NCI-H82 (cell line): ENCODE results near the gene EP400.

ENCODE experiments used
- DNase-seq: peaks from one replicate; lab custom pipeline; 2025; lab: John Stamatoyannopoulos, UW

EP400 gene

DNA sequence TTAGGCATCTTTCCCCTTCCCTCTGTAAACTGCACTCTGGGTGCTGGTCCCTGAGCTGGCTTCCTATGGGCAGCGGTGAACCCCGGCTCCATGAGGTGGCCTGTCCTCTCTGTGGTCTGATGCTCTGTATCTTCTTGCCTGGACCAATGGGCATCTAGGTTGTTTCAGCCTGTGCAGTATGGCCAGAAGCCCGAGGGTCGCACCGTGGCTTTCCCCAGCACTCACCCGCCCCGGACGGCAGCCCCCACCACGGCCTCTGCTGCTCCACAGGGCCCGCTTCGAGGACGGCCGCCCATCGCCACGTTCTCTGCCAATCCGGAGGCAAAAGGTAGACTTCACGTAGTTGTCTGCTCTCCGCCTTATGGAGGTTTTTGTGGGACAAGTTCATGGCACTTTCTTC is 70.1 kb downstream of the EP400 start:
- DNase-seq, result no peak

DNA sequence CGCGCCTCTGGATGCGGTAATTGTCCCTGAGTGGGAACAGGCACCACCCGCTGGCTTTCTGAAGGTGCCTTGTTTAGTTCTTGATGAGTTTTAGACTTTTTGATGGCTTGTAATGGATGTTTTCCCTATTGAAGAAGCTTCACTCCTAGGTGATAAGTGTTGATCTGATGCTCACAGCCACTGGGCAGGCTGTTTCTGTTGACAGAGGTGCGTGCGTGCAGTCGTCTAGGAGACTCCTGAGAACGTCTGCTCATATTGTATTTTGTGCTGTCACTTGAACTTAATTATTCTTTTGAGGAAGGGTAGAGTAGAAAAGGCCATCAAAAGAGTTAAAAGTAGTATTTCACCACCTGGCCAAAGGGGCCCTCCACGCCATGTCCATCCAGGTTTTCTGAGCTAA is 70.5 kb downstream of the EP400 start:
- no peak for DNase-seq

DNA sequence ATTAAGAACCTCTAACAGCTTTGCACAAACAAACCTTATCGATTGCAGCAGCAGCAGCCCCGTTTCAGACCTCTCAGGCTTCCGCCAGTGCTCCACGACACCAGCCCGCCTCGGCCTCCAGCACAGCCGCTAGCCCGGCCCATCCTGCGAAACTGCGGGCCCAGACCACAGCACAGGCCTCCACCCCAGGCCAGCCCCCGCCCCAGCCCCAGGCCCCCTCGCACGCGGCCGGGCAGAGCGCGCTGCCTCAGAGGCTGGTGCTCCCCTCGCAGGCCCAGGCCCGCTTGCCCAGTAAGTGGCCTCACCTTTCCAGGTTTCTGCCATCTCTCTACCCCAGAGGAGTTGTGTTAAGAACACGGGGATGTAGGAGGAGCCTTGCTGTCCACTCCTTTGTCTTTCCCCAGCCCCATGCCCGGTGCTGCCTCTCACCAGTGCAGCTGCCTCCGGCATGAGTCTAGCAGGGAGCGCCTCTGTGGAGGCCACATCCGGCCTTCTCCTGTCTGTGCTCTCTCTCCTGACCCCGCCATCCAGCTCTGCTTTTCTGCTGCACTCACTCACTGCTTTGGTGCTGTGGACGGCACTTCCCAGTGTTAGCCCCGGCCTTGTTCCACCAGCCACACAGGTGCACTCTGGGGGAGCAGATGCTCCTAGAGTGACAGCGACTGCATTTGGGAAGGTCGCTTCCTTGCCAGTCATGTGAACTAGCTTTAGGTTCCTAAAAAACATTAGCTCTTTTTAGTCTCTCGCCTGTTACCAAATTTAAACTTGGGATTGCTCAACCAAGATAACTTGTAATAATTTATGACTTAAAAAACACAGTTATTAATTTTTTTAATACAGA is 71.5 kb downstream of the EP400 start:
- no peak for DNase-seq

DNA sequence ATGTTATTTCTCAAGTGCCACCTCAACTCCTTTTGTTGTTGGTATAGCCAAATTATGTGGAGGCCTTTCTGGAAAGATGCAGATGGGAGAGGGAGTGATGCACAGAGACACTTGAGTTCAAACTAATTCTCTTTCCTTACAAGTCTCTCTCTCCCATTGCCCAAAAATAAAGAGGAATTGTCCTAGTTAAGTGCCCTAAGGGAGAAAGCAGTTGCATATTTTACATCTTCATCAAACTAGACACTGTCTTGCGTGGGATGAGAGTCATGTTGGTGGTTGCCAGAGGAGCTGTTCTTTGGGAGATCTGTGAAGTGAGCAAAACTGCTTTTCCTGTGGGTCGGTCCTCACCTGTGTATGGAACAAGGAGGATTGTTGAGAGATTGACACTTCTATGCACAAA is 72.2 kb downstream of the EP400 start:
- DNase-seq, result no peak

DNA sequence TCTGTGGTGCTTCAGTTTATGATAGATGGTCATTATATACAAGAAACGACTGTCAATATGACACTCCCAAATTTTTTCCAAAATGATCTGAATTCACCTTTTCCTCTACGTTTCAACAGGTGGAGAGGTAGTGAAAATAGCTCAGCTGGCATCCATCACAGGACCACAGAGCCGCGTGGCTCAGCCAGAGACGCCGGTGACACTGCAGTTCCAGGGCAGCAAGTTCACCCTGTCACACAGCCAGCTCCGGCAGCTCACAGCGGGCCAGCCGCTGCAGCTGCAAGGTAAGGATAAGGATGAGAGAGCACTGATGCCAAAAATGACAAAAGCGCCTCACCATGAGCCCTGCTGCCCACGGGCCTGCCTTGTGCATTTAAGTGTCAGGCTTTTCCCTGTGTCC is 73.9 kb downstream of the EP400 start:
- no peak for DNase-seq

DNA sequence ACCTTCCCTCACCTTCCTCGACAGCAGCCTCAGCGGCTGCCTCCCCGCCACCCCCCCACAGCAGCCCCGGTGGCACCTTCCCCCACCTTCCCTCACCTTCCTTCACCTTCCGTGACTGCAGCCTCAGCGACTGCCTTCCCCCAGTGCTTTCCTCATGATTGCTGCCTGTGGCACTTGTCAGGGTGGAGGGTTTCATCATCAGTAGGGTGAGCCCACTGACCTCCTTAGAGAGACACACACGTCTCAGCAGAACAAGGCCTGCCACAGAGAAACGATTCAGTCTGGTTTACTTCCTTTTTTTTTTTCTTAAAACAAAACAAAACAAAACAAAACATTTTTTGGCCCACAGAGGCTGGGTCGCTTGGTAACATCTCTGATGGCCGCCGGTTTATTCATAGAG is 75.0 kb downstream of the EP400 start:
- DNase-seq, result no peak

DNA sequence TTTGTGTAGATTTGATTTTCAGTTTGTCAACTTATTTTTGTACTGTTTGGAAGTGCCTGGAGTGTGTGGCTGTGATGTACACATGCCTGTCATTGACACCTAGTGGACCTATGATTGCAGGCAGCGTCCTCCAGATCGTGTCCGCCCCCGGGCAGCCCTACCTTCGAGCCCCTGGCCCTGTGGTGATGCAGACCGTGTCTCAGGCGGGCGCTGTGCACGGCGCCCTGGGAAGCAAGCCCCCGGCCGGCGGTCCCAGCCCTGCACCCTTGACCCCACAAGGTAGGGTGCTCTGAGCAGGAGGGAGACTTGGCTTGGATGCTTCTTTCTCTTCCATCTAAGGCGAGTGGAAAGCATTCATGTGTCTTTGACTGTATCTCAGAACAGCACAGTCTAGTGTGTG is 75.8 kb downstream of the EP400 start:
- DNase-seq, result no peak

DNA sequence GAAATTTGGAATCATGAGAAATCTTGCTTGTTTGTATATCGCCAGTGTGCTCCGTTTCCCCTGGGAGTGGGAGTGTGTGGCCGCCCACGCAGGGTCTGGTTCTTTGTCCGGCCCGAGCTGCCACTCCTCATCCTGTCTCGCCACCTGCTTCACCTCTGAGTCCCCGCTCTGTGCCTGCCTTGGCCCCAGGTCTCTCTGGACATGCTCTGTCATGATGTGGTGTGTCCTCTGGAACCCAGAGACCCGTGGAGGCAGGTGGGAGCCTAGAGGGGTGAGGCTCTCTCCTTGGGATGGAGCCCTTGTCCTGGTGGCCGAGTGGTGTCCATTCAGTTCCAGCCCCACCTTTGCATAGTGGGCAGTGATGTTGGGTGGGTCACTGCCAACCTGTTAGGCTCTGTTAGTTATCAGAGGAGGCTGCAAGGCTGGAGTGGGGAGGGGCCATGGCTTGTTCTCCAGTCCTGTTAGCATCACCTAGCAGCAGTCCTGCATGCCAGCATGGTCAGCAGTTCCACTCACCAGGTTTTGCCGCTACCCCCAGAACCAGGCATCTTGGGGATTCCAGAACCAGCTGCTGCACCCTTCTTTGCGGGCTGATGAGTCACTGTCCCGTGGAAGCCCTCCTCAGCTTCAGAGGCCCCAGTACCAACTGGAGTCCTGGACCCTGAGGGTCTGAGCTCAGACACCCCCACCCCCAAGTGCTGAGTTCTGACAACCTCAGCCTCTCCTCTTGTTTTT is 76.5 kb downstream of the EP400 start:
- DNase-seq, result no peak

DNA sequence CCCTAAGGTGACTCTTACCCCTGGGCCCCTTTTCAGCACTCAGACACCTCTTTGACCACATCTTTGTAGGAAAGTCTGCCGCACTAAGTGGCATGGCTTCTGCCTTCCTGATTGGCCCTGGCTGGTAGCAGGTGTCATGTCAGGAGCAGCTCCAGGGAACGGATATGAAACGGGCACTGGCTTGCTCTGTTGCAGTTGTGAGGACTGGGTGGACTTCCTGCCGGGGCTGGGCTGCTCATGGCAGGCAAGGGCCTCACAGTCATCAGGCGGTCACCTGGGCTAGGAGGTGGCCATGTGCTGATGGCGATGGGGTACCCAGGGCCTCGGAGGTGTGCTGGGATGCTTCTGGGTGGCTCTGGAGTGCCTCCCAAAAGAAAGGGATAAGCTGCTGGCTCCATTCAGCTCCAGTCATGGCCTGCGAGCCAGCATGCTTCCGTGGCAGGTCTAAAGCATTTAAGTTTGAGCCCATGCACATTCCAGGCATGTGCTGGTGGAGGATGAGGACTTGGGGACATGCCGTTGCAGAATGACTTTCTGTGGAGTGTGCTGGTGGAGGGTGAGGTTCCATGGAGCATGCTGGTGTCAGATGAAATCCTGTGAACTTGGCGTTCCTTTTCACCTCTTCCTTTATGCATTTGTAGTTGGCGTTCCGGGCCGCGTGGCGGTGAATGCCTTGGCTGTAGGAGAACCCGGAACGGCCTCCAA is 77.2 kb downstream of the EP400 start:
- no peak for DNase-seq

DNA sequence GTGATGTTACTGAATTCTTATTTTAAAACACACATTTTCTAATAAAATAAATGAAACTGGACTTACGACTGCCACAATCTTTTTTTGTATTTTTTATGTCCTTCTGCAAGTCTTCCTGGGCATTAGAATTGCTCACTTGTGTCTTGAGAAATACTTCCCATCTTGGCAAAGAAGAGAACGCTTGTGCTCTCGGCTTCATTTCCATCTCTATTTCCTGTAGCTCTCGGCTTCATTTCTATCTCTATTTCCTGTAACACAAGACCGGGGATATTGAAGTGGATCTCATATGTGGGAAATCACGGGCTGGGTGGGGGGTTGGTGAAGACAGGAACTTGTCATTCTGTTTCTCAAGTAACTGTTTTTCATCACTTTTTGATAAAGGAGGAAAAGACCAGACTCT is 77.9 kb downstream of the EP400 start:
- DNase-seq, result no peak

DNA sequence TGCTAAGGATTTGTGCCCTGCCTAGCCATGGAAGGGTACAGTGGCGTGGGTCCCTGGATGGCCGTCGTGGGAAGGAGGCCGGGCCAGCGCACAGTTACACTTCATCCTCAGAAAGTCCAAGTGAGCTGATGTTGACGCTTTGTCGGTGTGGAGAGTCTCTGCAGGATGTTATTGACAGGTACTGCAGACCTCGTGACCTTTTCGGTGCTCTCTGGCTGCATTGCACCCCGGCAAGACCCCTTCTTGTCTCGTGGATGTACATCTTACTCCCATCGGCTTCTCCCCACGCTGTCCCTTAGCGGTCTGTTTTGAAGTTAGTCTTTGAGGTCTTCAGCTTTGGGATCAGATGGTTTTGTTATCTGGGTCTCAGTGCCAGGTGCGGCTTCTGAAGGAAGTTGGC is 78.4 kb downstream of the EP400 start:
- no peak for DNase-seq

DNA sequence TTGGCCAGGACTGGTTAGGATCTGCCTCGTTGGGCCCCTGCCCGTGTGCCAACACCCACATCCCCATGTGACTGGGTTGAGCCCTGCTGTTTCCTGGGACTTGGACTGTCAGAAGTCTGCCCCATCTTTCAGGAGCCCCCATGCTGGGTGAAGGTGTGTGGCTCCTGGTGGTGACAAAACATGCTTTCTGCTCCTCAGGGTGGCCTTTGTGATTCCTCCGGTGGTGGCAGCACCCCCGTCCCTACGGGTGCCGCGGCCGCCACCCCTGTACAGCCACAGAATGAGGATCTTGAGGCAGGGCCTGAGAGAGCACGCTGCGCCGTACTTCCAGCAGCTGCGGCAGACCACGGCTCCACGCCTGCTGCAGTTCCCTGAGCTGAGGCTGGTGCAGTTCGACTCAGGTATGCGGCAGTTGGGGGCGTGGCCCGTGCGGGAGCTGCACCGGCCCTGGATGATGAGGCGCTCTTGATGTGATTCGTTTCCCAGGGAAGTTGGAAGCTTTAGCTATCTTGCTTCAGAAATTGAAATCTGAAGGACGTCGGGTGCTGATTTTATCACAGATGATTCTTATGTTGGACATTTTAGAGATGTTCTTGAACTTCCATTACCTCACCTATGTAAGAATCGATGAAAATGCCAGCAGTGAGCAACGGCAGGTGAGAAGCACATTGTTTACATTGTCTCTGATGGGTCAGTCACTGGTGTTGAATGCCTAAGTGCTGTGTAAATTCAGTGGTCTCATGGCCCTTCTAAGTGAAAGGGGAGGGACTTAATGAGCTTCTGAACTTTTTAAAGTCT is 80.0 kb downstream of the EP400 start:
- DNase-seq, result no peak

DNA sequence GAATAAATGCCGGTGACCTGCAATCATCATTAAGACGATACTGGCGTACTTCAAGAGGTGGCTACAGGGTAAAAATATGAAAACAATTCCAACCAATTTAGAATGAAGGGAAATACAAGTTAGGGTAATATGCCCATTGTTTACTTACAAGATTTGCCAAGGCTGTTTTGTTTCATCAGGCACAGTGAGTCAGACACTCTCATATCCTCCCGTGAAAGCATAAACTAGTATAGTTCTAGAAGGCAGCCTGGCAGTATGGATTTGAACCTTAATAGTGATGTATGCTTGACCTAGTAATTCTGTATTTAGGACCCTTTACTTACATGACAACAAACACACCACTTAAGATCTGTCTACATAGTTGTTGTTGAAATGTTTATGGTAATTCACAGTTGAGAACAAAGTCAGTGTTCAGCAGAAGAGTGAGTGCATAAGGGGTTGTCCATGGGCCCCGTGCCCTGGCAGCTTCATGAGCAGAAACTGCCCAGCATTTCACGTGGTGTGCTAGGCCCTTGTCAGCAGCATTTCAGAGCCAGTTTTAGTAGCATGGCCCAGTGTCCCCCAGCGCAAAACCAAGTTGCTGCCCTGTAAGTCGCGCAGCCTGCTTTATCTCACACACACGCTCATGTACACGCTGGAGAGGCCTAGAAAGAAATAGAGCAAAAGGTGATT is 80.8 kb downstream of the EP400 start:
- no peak for DNase-seq

DNA sequence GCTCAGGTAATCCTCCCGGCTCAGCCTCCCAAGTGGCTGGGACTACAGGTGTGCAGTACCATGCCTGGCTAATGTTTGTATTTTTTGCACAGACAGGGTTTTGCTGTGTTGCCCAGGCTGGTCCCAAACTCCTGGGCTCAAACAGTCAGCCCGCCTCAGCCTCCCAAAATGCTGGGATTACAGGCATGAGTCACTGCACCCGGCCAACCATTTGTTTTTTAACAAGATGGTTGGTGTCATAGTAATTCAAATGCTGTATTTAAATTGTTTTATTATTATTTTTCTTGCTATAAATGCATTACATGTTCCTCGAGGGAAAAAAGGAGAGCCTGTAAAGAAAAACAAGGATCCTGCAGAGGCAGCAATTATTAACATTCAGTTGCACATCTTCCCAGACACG is 83.9 kb downstream of the EP400 start:
- no peak for DNase-seq

DNA sequence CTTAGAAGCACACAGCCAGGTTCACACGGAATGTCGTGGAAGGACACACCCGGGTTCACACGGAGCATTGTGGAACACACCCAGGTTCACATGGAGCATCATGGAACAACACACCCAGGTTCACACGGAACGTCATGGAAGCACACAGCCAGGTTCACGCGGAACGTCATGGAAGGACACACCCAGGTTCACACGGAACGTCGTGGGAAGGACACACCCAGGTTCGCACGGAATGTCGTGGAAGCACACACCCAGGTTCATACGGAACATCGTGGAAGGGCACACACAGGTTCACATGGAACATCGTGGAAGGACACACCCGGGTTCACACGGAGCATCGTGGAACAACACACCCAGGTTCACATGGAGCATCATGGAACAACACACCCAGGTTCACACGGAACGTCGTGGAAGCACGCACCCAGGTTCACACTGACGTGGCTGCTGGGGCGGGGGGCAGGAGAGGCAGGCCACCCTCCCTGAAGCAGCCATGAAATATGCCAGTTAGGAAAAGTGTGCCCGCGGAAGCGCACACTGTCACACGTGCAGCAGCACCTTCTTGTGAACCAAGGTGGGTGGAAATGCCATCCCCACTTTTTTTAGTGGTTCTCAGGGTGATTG is 86.4 kb downstream of the EP400 start:
- no peak for DNase-seq

DNA sequence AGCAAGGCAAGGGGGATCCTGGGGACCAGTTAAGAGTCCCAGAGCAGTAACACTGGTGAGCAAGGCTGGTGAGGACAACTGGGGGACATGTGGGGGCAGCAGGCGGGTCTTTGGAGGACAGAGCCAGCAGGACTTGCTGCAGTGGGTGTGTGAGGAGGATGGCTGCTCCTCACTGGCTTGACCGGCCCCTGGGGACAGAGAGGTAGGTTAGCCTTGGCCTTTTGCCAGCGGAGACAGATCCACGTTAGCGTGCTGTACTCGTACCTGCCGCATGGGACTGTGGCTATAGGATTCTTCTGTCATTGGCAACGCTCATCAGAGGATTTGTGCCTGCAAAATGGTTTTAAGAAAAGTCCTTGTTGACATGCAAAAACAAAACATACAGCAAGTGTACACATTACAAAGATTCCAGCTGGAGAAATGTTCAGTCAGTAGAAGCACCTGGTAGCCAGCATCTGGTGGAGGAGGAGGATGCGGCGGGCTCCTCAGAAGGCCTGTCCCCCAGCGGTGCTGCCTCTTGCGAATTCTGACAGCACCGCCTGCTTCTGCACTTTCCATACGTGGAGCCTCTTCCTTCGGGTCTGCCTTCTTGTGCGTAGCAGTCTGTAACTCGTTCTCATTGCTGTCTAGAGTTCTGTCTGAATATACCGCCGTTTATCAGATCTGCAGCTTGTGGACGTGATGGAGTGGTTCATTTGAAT is 91.3 kb downstream of the EP400 start:
- peak; percentile 16 for DNase-seq

DNA sequence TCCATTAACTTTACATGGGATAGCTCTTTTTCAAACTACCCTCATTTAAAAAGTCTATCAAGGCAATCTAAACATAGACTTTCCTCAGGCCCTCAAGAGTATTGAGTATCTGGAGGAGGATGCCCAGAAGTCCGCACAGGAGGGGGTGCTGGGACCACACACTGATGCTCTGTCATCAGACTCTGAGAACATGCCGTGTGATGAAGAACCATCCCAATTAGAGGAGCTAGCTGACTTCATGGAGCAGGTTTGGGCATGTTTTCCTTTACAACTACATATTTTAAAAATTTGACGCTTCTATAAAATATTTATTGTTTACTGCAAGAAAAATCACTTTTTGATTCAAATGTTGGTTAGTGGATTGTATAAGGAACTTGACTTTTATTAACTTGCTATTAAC is 93.5 kb downstream of the EP400 start:
- no peak for DNase-seq

DNA sequence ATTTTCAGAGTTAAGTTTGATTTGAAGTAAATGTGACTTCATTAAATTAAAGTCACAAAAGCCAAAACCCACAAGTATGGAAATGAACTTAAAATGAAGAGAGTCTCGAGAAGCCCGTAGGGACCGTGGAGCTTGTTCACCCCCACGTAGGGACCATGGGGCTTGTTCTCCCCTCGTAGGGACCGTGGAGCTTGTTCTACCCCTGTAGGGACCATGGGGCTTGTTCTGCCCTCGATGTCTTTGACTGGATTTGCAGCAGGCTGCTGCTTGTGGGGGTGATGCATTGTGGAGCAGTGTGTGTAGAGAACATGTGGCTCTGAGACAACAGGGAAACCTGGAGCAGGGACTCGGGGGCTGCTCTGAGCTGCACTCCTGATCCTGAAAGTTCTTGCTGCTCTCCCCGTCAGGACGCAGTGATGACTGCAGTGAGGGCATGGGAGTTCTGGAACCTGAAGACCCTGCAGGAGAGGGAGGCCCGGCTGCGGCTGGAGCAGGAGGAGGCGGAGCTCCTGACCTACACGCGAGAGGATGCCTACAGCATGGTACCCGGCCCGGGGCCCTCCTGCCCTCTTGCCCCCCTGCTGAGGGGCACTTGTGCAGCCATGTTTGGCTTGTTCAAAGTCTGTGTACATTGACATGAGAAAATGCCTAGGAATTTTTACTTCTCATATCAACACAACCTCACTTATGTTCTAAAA is 94.2 kb downstream of the EP400 start:
- no peak for DNase-seq

DNA sequence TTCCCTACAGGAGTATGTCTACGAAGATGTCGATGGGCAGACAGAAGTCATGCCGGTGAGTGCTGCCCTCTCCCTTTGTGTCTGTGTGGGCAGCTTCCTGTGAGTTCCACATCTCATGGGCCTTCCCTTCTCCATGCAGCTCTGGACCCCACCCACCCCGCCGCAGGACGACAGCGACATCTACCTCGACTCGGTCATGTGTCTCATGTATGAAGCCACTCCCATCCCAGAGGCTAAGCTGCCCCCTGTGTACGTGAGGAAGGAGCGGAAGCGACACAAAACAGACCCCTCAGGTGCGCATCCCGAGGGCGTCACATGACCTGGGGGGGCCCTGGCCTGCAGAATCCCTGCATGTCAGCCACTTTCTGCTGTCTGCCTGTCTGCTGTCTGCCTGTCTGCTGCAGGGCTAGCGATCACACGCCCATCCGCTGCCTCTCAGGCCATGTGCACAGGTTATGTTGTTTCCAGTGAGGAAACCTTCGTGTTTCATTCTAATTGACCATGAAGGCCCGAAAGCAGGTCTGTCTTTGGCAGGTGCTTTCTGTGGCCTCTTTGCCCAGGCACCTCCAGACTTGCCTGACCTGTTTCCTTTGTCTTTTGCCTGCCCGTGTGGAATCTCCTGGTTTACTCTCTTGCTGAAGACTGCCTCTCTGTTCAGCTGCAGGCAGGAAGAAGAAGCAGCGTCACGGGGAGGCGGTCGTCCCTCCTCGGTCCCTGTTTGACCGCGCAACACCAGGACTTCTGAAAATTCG is 95.1 kb downstream of the EP400 start:
- no peak for DNase-seq
